Stimulated activated CD4-positive, alpha-beta T cell treated with anti-CD3 and anti-CD28 coated beads, Interleukin-2, amount 100 ng/mL, for 4 hours (primary cell): Measurements from ENCODE around the gene PPAN.
A peak's percentile ranks its signal among the peaks of the same experiment; 100 is the strongest.

Experiments
- DNase-seq: peaks from one replicate; pipeline ENCODE4 v3.0.0-alpha.2; 2020; ENCODE audit warnings: low read depth

The PPAN gene

GRCh38 chr19:10141479-10141878 lies 35.3 kb downstream of the PPAN start:
- no peak for DNase-seq

GRCh38 chr19:10141973-10142372 lies 35.8 kb downstream of the PPAN start:
- DNase-seq: no peak

GRCh38 chr19:10142701-10143375 lies 36.7 kb downstream of the PPAN start:
- DNase-seq: peak; percentile 19

GRCh38 chr19:10143681-10144080 lies 37.5 kb downstream of the PPAN start:
- DNase-seq: no peak

- DNase-seq: no peak
These were observed 38.2 kb downstream of the PPAN start for GRCh38 chr19:10144361-10144760.

- DNase-seq: no peak
These were observed 38.9 kb downstream of the PPAN start for GRCh38 chr19:10145031-10145430.

GRCh38 chr19:10146142-10146541 lies 40.0 kb downstream of the PPAN start:
- no peak for DNase-seq

- DNase-seq: no peak
These were observed 43.3 kb downstream of the PPAN start for GRCh38 chr19:10149427-10149826.

- DNase-seq: no peak
These were observed 45.4 kb downstream of the PPAN start for GRCh38 chr19:10151521-10151920.

GRCh38 chr19:10152100-10152499 lies 45.9 kb downstream of the PPAN start:
- DNase-seq: no peak

GRCh38 chr19:10155839-10156238 lies 49.7 kb downstream of the PPAN start:
- no peak for DNase-seq

- no peak for DNase-seq
These were observed 51.9 kb downstream of the PPAN start for GRCh38 chr19:10158071-10158470.

GRCh38 chr19:10158485-10158884 lies 52.3 kb downstream of the PPAN start:
- no peak for DNase-seq

GRCh38 chr19:10159610-10160009 lies 53.4 kb downstream of the PPAN start:
- no peak for DNase-seq
